HG02571 (cell line): ENCODE data around the gene FLNB.
"Not testable (repeated sequence)": the region's sequence is repeated elsewhere in the genome, so short reads cannot be mapped to it uniquely, and the experiment has no call there.

Experiments used
- ATAC-seq: cut with Tn5 transposase; IDR thresholded peaks from one replicate; pipeline ENCODE4 v1.9.1; 2021; ENCODE audit warnings: mild to moderate bottlenecking, moderate library complexity; ENCODE audit not compliant: unreplicated experiment

The FLNB gene

GRCh38 chr3:58198362-58198761 lies 190.1 kb downstream of the FLNB start:
- no peak for ATAC-seq

GRCh38 chr3:58198804-58199203 lies 190.6 kb downstream of the FLNB start:
- ATAC-seq, result no peak

GRCh38 chr3:58200121-58200709 lies 192.0 kb downstream of the FLNB start:
- no peak for ATAC-seq

GRCh38 chr3:58200846-58201355 lies 192.7 kb downstream of the FLNB start:
- ATAC-seq, result no peak

- not testable (repeated sequence) for ATAC-seq
Observed at GRCh38 chr3:58201451-58201850, 193.2 kb downstream of the FLNB start.

GRCh38 chr3:58202917-58203360 lies 194.7 kb downstream of the FLNB start:
- ATAC-seq, result peak; percentile 84

GRCh38 chr3:58203541-58203940 lies 195.3 kb downstream of the FLNB start:
- no peak for ATAC-seq

- ATAC-seq, result no peak
Observed at GRCh38 chr3:58204720-58205119, 196.5 kb downstream of the FLNB start.

- no peak for ATAC-seq
Observed at GRCh38 chr3:58205981-58206380, 197.8 kb downstream of the FLNB start.

- ATAC-seq, result no peak
Observed at GRCh38 chr3:58206406-58207011, 198.3 kb downstream of the FLNB start.

GRCh38 chr3:58207954-58208353 lies 199.7 kb downstream of the FLNB start:
- no peak for ATAC-seq

- no peak for ATAC-seq
Observed at GRCh38 chr3:58209933-58210332, 201.7 kb downstream of the FLNB start.

- ATAC-seq, result no peak
Observed at GRCh38 chr3:58210761-58211460, 202.7 kb downstream of the FLNB start, which contains the start of gene DNASE1L3. TSS of gene DNASE1L3 (minus strand) at chr3:58210972. CDS start at chr3:58210906, 66 bp downstream.

GRCh38 chr3:58214484-58215316 lies 206.5 kb downstream of the FLNB start:
- peak; percentile 77 for ATAC-seq

GRCh38 chr3:58215317-58216025 lies 207.2 kb downstream of the FLNB start:
- ATAC-seq, result no peak

- no peak for ATAC-seq
Observed at GRCh38 chr3:58216496-58217195, 208.4 kb downstream of the FLNB start.

- ATAC-seq, result peak; percentile 38
Observed at GRCh38 chr3:58217209-58217811, 209.1 kb downstream of the FLNB start.

GRCh38 chr3:58218904-58219303 lies 210.7 kb downstream of the FLNB start:
- ATAC-seq, result no peak
